GM19240 (cell line): Measurements from ENCODE around the gene SYT1.

Experiments
- DNase-seq: peaks from one replicate; pipeline ENCODE4 v3.0.0; 2011; ENCODE audit warnings: low spot score; ENCODE audit not compliant: insufficient read length

SYT1 gene

GRCh38 chr12:79434561-79434960 lies 570.0 kb downstream of the SYT1 start:
- no peak for DNase-seq

GRCh38 chr12:79435742-79436141 lies 571.2 kb downstream of the SYT1 start:
- no peak for DNase-seq

GRCh38 chr12:79438480-79439174 lies 574.1 kb downstream of the SYT1 start:
- DNase-seq: no peak

- no peak for DNase-seq
Observed at GRCh38 chr12:79439175-79439825, 574.7 kb downstream of the SYT1 start.

GRCh38 chr12:79441534-79441933 lies 577.0 kb downstream of the SYT1 start:
- no peak for DNase-seq

- no peak for DNase-seq
Observed at GRCh38 chr12:79442396-79442795, 577.8 kb downstream of the SYT1 start.

- DNase-seq: no peak
Observed at GRCh38 chr12:79444089-79444488, 579.5 kb downstream of the SYT1 start.

- DNase-seq: no peak
Observed at GRCh38 chr12:79448816-79449215, 584.2 kb downstream of the SYT1 start.

GRCh38 chr12:79451365-79451764 lies 586.8 kb downstream of the SYT1 start:
- no peak for DNase-seq

GRCh38 chr12:79451978-79452377 lies 587.4 kb downstream of the SYT1 start:
- DNase-seq: no peak

GRCh38 chr12:79452906-79453305 lies 588.3 kb downstream of the SYT1 start:
- DNase-seq: no peak

- no peak for DNase-seq
Observed at GRCh38 chr12:79453820-79454219, 589.2 kb downstream of the SYT1 start.

GRCh38 chr12:79454338-79454843 lies 589.8 kb downstream of the SYT1 start:
- DNase-seq: no peak

- no peak for DNase-seq
Observed at GRCh38 chr12:79455286-79455685, 590.7 kb downstream of the SYT1 start.

- DNase-seq: no peak
Observed at GRCh38 chr12:79482323-79482722, 617.7 kb downstream of the SYT1 start.

- no peak for DNase-seq
Observed at GRCh38 chr12:79482921-79483320, 618.3 kb downstream of the SYT1 start.

GRCh38 chr12:79486154-79486553 lies 621.6 kb downstream of the SYT1 start:
- no peak for DNase-seq

GRCh38 chr12:79487386-79488110 lies 623.0 kb downstream of the SYT1 start:
- DNase-seq: no peak
